ENCODE measurements around the gene SCAMP5. TPM values are rescaled to one million over a fixed set of nuclear protein-coding genes. Genes with fewer than 3 reads are reported as not detected.
A peak's percentile ranks its signal among the peaks of the same experiment; 100 is the strongest.

Gene SCAMP5
- total RNA-seq, 1 experiment from 2014 or later, result 11.8 TPM

- no peaks in the 10 kb centered on the region for H3K9me3 ChIP-seq
- Mint-ChIP-seq H3K27me3 (ENCODE audit: insufficient read depth, unreplicated experiment) (no peaks in the 10 kb centered on the region), H3K9me3 (ENCODE audit: unreplicated experiment) (no peaks in the 10 kb centered on the region), H3K27ac (ENCODE audit: unreplicated experiment) (peak overlapping the region; percentile 64), H3K4me3 (ENCODE audit: unreplicated experiment) (peak overlapping the region; percentile 87), H3K36me3 (ENCODE audit: insufficient read depth, unreplicated experiment) (peaks cover 18% of the 10 kb centered on the region), H3K4me1 (ENCODE audit: low read depth, unreplicated experiment) (peaks cover 3% of the 10 kb centered on the region)
- peak; percentile 46 to 61 for TF ChIP-seq CTCF (IDR thresholded peaks at IDR 0.05; ENCODE audit: insufficient read depth in 1 of 2, low read depth in 1 of 2, low read length in 1 of 2, severe bottlenecking in 1 of 2, unreplicated experiment in 1 of 2)
- intact Hi-C loops (cut with micrococcal nuclease; ENCODE audit: unreplicated experiment), result loop anchor here (1.0 to 5.0 kb wide), 2 partner anchors 32 to 246 kb away; partner anchors contain the start of gene C15orf39
- BruUV-seq (replicated peaks), result no TSS peak
- CTCF ChIA-PET, result interaction anchor here (0.7 to 2.5 kb wide), 8 partner anchors 18 to 187 kb away, joined by 3 to 11 read pairs (median 4); partner anchors contain the start of genes COX5A, FAM219B, PPCDC and SCAMP5
- peaks cover 14% of the 10 kb centered on the region for H3K4me1 ChIP-seq
- H3K36me3 ChIP-seq (ENCODE audit: control insufficient read depth, insufficient read depth, low read length), result no peaks in the 10 kb centered on the region
- peak; percentile 79 to 88 for DNase-seq
- no peaks in the 10 kb centered on the region for H3K27me3 ChIP-seq (replicated peaks; ENCODE audit: control insufficient read depth, insufficient read depth, low read length)
- POLR2A ChIA-PET, result interaction anchor here (0.9 to 1.6 kb wide), 4 partner anchors 18 to 59 kb away, joined by 5 to 12 read pairs (median 8); partner anchors contain the start of genes COX5A, FAM219B and SCAMP5
- peak overlapping the region; percentile 56 for H3K4me3 ChIP-seq (ENCODE audit: low read depth, low read length)
Measured at GRCh38 chr15:74955796-74956647, 39.3 kb upstream of the SCAMP5 start.

GRCh38 chr15:74956648-74957475 is 38.5 kb upstream of the SCAMP5 start, which contains the start of gene RPP25:
TSS of gene RPP25 (minus strand) at chr15:74956772. CDS start at chr15:74956583, 189 bp downstream.
- no peaks in the 10 kb centered on the region for H3K27me3 Mint-ChIP-seq (ENCODE audit: insufficient read depth, unreplicated experiment)
- no peaks in the 10 kb centered on the region for H3K9me3 Mint-ChIP-seq (ENCODE audit: unreplicated experiment)
- H3K4me1 ChIP-seq, result peaks cover 14% of the 10 kb centered on the region
- CTCF ChIA-PET, result interaction anchor here (0.6 to 2.5 kb wide), 9 partner anchors 19 to 691 kb away, joined by 3 to 11 read pairs (median 4); partner anchors contain the start of genes COX5A, FAM219B, PPCDC and SNX33
- H3K4me3 Mint-ChIP-seq (ENCODE audit: unreplicated experiment), result peak within 1 kb of the TSS; percentile 87
- H3K36me3 Mint-ChIP-seq (ENCODE audit: insufficient read depth, unreplicated experiment), result peaks cover 18% of the 10 kb centered on the region
- peak within 1 kb of the TSS; percentile 70 for H3K27ac Mint-ChIP-seq (ENCODE audit: unreplicated experiment)
- POLR2A ChIA-PET, result interaction anchor here (0.5 to 1.6 kb wide), 16 partner anchors 19 to 504 kb away, joined by 3 to 12 read pairs (median 4); partner anchors contain the start of genes COX5A, FAM219B, MAN2C1 and SCAMP5
- TF ChIP-seq CTCF (IDR thresholded peaks at IDR 0.05; ENCODE audit: insufficient read depth in 1 of 2, low read depth in 1 of 2, low read length in 1 of 2, severe bottlenecking in 1 of 2, unreplicated experiment in 1 of 2), result no peak
- H3K36me3 ChIP-seq (ENCODE audit: control insufficient read depth, insufficient read depth, low read length), result no peaks in the 10 kb centered on the region
- intact Hi-C loops (cut with micrococcal nuclease; ENCODE audit: unreplicated experiment), result loop anchor here (1.0 to 5.0 kb wide), 2 partner anchors 31 to 245 kb away; partner anchors contain the start of gene C15orf39
- H3K9me3 ChIP-seq, result no peaks in the 10 kb centered on the region
- no peaks in the 10 kb centered on the region for H3K4me1 Mint-ChIP-seq (ENCODE audit: low read depth, unreplicated experiment)
- TSS peak; percentile 87 for BruUV-seq (replicated peaks)
- peak within 1 kb of the TSS; percentile 56 for H3K4me3 ChIP-seq (ENCODE audit: low read depth, low read length)
- peak; percentile 88 for DNase-seq
- H3K27me3 ChIP-seq (replicated peaks; ENCODE audit: control insufficient read depth, insufficient read depth, low read length), result no peaks in the 10 kb centered on the region
